Neural progenitor cell (in vitro differentiated cells): ENCODE data around the gene SLC49A4.

Source experiments
- CTCF ChIP-seq: fragments of 200-600 bp; sonication (generic); IDR thresholded peaks from 2 replicates; pipeline ENCODE4 v1.5.1; 2017; ENCODE audit warnings: antibody characterized with exemption, mild to moderate bottlenecking
- EZH2phosphoT487 ChIP-seq: fragments of 200-600 bp; sonication (generic); IDR thresholded peaks from 2 replicates; pipeline ENCODE4 v1.6.1; 2017; ENCODE audit warnings: antibody characterized with exemption

DNA sequence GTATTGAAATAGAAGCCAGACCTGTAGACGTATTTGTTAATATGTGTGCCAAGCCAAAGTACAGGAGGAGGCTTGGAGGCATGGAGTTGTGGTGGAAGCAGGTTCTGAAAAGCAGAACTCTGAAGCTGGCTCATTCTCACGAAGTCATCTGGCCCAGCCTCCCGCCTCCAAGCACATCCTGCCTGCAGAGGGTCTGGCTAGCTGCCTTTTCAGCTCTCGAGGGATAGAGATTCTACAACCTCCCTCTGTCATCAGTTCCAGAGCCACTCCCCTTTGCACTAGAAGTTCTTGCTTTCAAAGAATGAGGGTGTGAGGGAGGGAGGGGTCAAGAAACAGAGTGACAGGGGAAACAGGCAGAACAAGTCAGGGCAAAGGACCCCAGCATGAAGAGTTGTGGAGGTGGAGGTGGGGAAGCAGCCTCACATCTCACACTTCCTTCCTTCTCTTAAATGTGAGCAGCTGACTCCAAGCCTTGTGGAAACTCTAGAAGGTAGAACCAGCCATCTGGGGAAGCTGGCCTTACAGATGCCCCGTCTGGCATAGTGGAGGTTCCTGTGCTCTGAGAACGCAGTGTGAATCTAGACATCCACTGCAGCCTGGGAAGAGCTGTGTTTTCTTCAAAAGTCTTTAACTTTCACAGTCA is 95.3 kb downstream of the SLC49A4 start:
- TF ChIP-seq CTCF (no peak), EZH2phosphoT487 (no peak)
